Mucosa of descending colon (tissue), 3 donors: Measurements from ENCODE around the gene ANAPC4. TPM values are rescaled to one million over a fixed set of nuclear protein-coding genes. Genes with fewer than 3 reads are reported as not detected.

Experiments
- ATAC-seq: fragments of 200-7000 bp; cut with Tn5 transposase; one replicate; pipeline ENCODE4 v1.9.1; 2020; ENCODE audit warnings: mild to moderate bottlenecking, moderate library complexity
- DNase-seq, 3 donors: peaks; one replicate each; pipeline ENCODE4 v3.0.0-alpha.2; 2020
- H3K36me3 ChIP-seq: fragments of 200-600 bp; one replicate; pipeline ENCODE4 v1.8.0; 2021; ENCODE audit warnings: low read depth, mild to moderate bottlenecking
- H3K4me1 ChIP-seq: fragments of 200-600 bp; one replicate; pipeline ENCODE4 v1.8.0; 2021; ENCODE audit warnings: low read depth, mild to moderate bottlenecking
- H3K4me3 ChIP-seq: fragments of 200-600 bp; one replicate; pipeline ENCODE4 v1.8.0; 2021; ENCODE audit warnings: mild to moderate bottlenecking
- H3K9me3 ChIP-seq: fragments of 200-600 bp; one replicate; pipeline ENCODE4 v1.8.0; 2021; ENCODE audit warnings: mild to moderate bottlenecking
- intact Hi-C, 2 donors: fragments of 100-400 bp; cut with DNase I in 1 of 2; cut with micrococcal nuclease in 1 of 2; formaldehyde crosslinking; loops; one replicate each; pipeline versions ENCODE4 v1.11.0 to v1.11.1; 2022; cut with DNase I, micrococcal nuclease
- total RNA-seq, 3 donors: library from RNA; stranded (reverse); fragmentation: NEBNext Ultra II Directional in 2 of 3; extraction: Animal tissue kit (Norgen Biotek cat#: 25700) in 2 of 3; gene quantifications; one replicate each; pipeline versions ENCODE4 v1.2.1 to v1.2.4, GENCODE V29; 2021 to 2023
- TF ChIP-seq, protein P1 (sequence below): fragments of 200-600 bp; IDR thresholded peaks from one replicate; pipeline ENCODE4 v1.8.0; 2022; ENCODE audit warnings: antibody characterized with exemption, mild to moderate bottlenecking
- donor health status: DM: no; HTN: no; CAD: no; lungs with moderate emphysema.
- donor health status: DM: no; HTN: no; CAD: no.
- donor health status: DM: no; HTN: yes; CAD: no.

ANAPC4 gene
- total RNA-seq, 3 donors from 2014 or later = 29.6 to 32.9 (median 32.4) TPM

DNA sequence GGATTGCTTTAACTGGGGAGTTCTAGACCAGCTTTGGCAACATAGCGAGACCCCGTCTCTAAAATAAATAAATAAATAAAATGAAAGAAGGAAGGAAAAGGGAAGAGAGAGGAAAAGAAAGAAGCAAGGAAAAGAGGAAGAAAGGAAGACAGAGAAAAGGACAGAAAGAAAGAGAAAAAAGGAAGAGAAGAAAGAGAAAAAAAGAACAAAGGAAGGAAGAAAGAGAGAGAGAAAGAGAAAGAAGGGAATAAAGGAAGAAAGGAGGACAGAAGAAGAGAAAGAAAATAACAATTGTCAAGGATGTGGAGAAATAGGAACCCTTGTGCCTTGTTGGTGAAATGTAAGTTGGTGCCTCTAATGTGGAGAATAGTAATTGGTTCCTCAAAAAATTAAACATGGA is 74.6 kb downstream of the ANAPC4 start:
- Histone ChIP-seq H3K36me3 (no peaks in the 10 kb centered on the region), H3K9me3 (no peaks in the 10 kb centered on the region), H3K4me3 (no peak overlapping the region), H3K4me1 (no peaks in the 10 kb centered on the region)
- ATAC-seq (no peak), DNase-seq (no peak)
- intact Hi-C loops = no loop called here
- TF ChIP-seq, protein P1, sequence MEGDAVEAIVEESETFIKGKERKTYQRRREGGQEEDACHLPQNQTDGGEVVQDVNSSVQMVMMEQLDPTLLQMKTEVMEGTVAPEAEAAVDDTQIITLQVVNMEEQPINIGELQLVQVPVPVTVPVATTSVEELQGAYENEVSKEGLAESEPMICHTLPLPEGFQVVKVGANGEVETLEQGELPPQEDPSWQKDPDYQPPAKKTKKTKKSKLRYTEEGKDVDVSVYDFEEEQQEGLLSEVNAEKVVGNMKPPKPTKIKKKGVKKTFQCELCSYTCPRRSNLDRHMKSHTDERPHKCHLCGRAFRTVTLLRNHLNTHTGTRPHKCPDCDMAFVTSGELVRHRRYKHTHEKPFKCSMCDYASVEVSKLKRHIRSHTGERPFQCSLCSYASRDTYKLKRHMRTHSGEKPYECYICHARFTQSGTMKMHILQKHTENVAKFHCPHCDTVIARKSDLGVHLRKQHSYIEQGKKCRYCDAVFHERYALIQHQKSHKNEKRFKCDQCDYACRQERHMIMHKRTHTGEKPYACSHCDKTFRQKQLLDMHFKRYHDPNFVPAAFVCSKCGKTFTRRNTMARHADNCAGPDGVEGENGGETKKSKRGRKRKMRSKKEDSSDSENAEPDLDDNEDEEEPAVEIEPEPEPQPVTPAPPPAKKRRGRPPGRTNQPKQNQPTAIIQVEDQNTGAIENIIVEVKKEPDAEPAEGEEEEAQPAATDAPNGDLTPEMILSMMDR = no peak

DNA sequence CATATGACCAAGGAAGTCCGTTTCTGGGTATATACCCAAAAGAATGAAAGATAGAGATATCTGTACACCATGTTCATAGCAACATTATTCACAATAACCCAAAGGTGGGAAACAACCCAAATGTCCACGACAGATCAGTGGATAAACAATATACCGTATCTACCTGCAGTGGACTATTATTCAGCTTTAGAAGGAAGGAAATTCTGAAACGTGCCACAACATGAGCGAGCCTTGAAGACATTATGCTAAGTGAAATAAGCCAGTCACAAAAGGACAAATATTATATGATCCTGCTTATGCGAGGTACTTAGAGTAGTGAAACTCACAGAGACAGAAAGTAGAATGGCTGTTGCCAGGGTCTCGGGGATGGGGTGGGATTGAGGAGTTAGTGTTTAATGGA is 75.0 kb downstream of the ANAPC4 start:
- no peaks in the 10 kb centered on the region for H3K36me3 ChIP-seq
- no peaks in the 10 kb centered on the region for H3K4me1 ChIP-seq
- H3K9me3 ChIP-seq = no peaks in the 10 kb centered on the region
- ATAC-seq (no peak), DNase-seq (no peak)
- intact Hi-C loops = no loop called here
- TF ChIP-seq, protein P1 = no peak
- H3K4me3 ChIP-seq = no peak overlapping the region

DNA sequence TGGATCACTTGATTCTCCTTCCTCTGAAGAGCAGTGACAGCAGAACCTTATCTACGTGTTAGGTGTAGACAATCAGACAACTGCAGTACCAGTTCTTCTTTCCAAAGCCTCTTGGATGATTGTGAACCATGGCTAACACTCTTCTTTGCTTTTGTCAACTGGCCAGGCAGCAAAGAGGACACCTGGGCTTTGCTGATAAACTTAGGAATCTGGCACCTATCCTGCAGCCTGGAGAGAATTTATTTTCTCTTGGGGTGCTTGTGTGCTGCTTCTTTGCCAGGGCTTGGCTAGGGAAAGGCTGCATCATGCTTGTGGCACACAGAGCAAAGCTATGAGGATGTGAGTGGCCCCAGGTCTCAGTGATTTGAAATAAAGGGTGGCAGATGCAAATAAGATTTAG is 77.4 kb downstream of the ANAPC4 start:
- Histone ChIP-seq H3K9me3 (no peaks in the 10 kb centered on the region), H3K4me1 (no peaks in the 10 kb centered on the region), H3K36me3 (no peaks in the 10 kb centered on the region), H3K4me3 (no peak overlapping the region)
- intact Hi-C loops = no loop called here
- no peak for ATAC-seq
- no peak for DNase-seq
- TF ChIP-seq, protein P1 = no peak

DNA sequence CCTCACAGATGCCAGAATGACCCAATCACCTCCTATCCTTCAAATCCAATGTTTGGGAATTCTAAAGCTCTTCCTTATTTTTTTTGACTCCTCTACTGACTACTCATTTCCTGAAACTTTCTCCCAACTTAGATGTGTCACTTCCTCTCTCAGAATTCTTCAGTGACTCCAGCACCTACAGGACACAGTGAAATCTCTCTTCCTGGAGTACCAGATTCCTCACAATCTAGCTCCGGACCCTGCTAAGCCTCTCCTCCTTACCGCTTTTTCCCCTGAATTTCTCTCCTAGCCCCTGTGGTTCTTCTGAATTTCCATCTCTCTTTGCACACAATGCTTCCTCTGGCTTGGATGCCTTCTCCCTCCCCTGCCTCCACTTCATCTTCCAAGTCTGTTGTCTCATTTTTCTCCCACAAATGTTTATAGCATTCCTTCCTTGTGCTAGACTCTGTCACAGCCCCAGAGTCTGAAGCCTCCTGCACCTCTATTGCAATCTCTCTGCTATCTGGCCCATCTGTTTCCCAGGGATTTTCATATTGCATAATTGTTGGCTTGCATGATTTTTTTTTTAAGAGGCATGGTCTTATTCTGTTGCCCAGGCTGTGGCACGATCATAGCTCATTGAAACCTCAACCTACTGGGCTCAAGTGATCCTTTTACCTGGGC is 80.1 kb downstream of the ANAPC4 start:
- ATAC-seq (no peak), DNase-seq (no peak)
- Histone ChIP-seq H3K36me3 (no peaks in the 10 kb centered on the region), H3K4me3 (no peak overlapping the region), H3K9me3 (no peaks in the 10 kb centered on the region), H3K4me1 (no peaks in the 10 kb centered on the region)
- intact Hi-C loops = no loop called here
- TF ChIP-seq, protein P1 = no peak

GRCh38 chr4:25466966-25467697 is 90.1 kb downstream of the ANAPC4 start:
- ATAC-seq (no peak), DNase-seq (no peak)
- Histone ChIP-seq H3K9me3 (peaks cover 5% of the 10 kb centered on the region), H3K36me3 (no peaks in the 10 kb centered on the region), H3K4me1 (no peaks in the 10 kb centered on the region), H3K4me3 (no peak overlapping the region)
- intact Hi-C loops = no loop called here
- TF ChIP-seq, protein P1 = no peak
